Activated CD8-positive, alpha-beta T cell treated with anti-CD3 and anti-CD28 coated beads for 36 hours (primary cell): Measurements from ENCODE around the gene PLCL1. TPM values are rescaled to one million over a fixed set of nuclear protein-coding genes. Genes with fewer than 3 reads are reported as not detected.

Experiments
- ATAC-seq: fragments of 200-7000 bp; cut with Tn5 transposase; one replicate; pipeline ENCODE4 v1.10.0; 2021; ENCODE audit warnings: mild to moderate bottlenecking, moderate library complexity
- CTCF ChIA-PET: fragments of 350-600 bp; sonication (Branson Sonifier 250); formaldehyde crosslinking; loops from one replicate; lab custom pipeline; 2021; ENCODE audit warnings: antibody characterized with exemption; lab: Charles Lee
- POLR2A ChIA-PET: fragments of 350-600 bp; sonication (Branson Sonifier 250); formaldehyde crosslinking; loops from one replicate; lab custom pipeline; 2021; ENCODE audit warnings: antibody characterized with exemption; lab: Charles Lee
- DNase-seq: peaks from one replicate; pipeline ENCODE4 v3.0.0-alpha.2; 2020
- H3K27ac Mint-ChIP-seq: one replicate; pipeline ENCODE4 v1.8.0; 2021; ENCODE audit warnings: mild to moderate bottlenecking, mixed read lengths
- H3K27me3 Mint-ChIP-seq: one replicate; pipeline ENCODE4 v1.8.0; 2021; ENCODE audit warnings: mixed read lengths
- H3K36me3 Mint-ChIP-seq: one replicate; pipeline ENCODE4 v1.8.0; 2021; ENCODE audit warnings: low read depth, mixed read lengths
- H3K4me1 Mint-ChIP-seq: one replicate; pipeline ENCODE4 v1.8.0; 2021; ENCODE audit warnings: low read depth, mixed read lengths
- H3K4me3 Mint-ChIP-seq: one replicate; pipeline ENCODE4 v1.8.0; 2021; ENCODE audit warnings: mild to moderate bottlenecking, moderate library complexity, mixed read lengths
- H3K9me3 Mint-ChIP-seq: one replicate; pipeline ENCODE4 v1.8.0; 2021; ENCODE audit warnings: mixed read lengths
- intact Hi-C: fragments of 100-400 bp; cut with micrococcal nuclease; formaldehyde crosslinking; loops from one replicate; pipeline ENCODE4 v1.10.0; 2022
- total RNA-seq, 2 experiments: library from RNA; stranded (reverse); gene quantifications; one replicate each; pipeline ENCODE4 v1.2.3, GENCODE V29; 2021
- TF ChIP-seq, protein P1 (sequence below): fragments of 200-600 bp; IDR thresholded peaks from one replicate; pipeline ENCODE4 v1.8.0; 2022; ENCODE audit warnings: antibody characterized with exemption, mild to moderate bottlenecking

Gene PLCL1
- total RNA-seq, 2 experiments from 2014 or later, result 0.68 to 0.69 TPM

DNA sequence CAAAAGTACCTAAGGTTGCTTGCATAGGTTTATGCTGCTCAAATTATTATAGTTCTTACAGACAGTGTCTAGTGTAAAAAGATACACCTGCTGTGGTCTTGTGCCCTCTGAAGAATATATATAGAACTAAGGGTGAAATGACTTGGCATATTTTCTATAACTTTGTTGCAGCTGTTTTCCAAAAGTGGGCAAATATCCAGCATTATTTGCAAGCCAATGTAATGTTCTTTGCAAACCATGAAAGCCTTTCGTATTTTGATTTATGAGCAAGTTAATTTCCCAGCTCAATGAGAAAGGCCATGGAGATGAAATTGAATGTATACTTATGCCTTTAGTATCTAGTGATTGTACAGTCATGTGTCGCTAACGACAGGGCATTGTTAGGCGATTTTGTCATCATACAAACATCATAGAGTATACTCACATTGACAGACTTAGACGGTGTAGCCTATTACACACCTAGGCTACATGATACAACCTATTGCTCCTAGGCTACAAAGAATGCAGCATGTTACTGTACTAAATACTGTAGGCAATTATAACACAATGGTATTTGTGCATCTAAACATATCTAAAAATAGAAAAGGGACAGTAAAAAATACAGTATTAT, 116.3 kb downstream of the PLCL1 start:
- Mint-ChIP-seq H3K36me3 (no peaks in the 10 kb centered on the region), H3K4me1 (peaks cover under 1% of the 10 kb centered on the region), H3K4me3 (no peak overlapping the region), H3K27me3 (no peaks in the 10 kb centered on the region), H3K9me3 (no peaks in the 10 kb centered on the region), H3K27ac (no peak overlapping the region)
- TF ChIP-seq, protein P1, sequence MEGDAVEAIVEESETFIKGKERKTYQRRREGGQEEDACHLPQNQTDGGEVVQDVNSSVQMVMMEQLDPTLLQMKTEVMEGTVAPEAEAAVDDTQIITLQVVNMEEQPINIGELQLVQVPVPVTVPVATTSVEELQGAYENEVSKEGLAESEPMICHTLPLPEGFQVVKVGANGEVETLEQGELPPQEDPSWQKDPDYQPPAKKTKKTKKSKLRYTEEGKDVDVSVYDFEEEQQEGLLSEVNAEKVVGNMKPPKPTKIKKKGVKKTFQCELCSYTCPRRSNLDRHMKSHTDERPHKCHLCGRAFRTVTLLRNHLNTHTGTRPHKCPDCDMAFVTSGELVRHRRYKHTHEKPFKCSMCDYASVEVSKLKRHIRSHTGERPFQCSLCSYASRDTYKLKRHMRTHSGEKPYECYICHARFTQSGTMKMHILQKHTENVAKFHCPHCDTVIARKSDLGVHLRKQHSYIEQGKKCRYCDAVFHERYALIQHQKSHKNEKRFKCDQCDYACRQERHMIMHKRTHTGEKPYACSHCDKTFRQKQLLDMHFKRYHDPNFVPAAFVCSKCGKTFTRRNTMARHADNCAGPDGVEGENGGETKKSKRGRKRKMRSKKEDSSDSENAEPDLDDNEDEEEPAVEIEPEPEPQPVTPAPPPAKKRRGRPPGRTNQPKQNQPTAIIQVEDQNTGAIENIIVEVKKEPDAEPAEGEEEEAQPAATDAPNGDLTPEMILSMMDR, result no peak
- ChIA-PET CTCF (no interaction called here), POLR2A (no interaction called here)
- no peak for DNase-seq
- no peak for ATAC-seq
- intact Hi-C loops, result no loop called here

DNA sequence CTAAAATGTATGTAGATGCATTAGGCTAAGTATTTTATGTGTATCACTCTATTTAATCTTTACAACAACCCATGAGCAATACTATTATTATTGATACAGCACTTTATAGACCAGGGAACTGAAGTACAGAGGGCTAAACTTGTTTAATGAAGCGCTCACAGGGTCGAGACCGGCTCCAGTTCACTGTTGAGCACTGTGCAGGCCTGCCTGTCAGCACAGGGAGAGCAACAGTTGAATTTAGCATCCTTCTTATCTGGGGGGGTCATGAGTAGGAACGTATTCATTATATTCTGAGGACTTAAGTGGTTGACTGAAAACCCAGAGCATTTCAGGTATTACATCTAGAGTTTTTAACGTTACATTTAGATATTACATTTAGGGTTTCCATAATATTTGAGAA, 120.1 kb downstream of the PLCL1 start:
- Mint-ChIP-seq H3K27me3 (no peaks in the 10 kb centered on the region), H3K9me3 (peaks cover 4% of the 10 kb centered on the region), H3K27ac (no peak overlapping the region), H3K4me1 (peaks cover 2% of the 10 kb centered on the region), H3K4me3 (no peak overlapping the region), H3K36me3 (no peaks in the 10 kb centered on the region)
- intact Hi-C loops, result no loop called here
- ATAC-seq, result no peak
- TF ChIP-seq, protein P1, result no peak
- DNase-seq, result no peak
- ChIA-PET CTCF (no interaction called here), POLR2A (no interaction called here)

DNA sequence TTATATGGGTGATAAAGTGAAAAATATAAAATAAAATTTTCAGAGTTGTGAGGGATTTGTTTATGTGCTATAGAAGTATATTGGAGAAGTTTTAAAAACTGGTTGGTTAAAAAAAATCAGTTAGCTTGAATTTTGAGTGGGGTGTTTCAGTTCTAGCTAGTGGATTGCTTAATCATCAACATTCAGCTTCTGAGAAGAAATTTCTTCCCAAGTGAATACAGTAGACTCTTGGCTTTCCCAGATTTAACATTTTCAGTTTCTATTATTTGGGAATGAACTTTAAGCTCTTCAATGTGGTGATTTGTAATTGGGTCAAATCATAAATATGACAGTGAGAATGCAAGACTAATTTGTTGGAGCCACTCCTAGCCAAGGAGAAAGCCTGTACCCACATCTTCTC, 120.8 kb downstream of the PLCL1 start:
- no peaks in the 10 kb centered on the region for H3K27me3 Mint-ChIP-seq
- peaks cover 2% of the 10 kb centered on the region for H3K4me1 Mint-ChIP-seq
- H3K36me3 Mint-ChIP-seq, result no peaks in the 10 kb centered on the region
- no peak overlapping the region for H3K27ac Mint-ChIP-seq
- intact Hi-C loops, result no loop called here
- peaks cover 4% of the 10 kb centered on the region for H3K9me3 Mint-ChIP-seq
- ChIA-PET POLR2A (interaction anchor here (1.2 kb wide), 1 partner anchor 29 kb away, joined by 3 read pairs; no protein-coding TSS in a partner anchor), CTCF (no interaction called here)
- ATAC-seq (no peak), DNase-seq (no peak)
- TF ChIP-seq, protein P1, result no peak
- H3K4me3 Mint-ChIP-seq, result no peak overlapping the region

DNA sequence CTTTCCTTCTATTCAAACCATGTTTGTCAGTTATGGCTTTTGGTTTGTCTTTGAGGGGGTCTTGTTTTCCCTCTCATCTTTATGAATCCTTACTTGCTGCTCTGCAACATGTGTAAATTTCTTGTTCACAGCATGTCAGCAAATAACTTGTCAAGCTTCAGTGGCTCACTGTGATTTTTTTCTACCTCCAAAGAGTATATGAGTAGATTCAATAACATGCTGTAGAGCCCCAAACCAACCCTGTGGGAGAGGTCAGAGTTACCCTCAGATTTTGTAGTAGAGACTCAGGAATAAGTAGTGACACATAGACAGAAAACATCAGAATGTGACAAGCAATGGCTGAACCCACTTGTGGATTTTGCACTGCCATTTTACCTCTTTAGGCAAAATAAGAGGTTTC, 121.6 kb downstream of the PLCL1 start:
- Mint-ChIP-seq H3K4me3 (no peak overlapping the region), H3K4me1 (peaks cover 2% of the 10 kb centered on the region)
- intact Hi-C loops, result no loop called here

DNA sequence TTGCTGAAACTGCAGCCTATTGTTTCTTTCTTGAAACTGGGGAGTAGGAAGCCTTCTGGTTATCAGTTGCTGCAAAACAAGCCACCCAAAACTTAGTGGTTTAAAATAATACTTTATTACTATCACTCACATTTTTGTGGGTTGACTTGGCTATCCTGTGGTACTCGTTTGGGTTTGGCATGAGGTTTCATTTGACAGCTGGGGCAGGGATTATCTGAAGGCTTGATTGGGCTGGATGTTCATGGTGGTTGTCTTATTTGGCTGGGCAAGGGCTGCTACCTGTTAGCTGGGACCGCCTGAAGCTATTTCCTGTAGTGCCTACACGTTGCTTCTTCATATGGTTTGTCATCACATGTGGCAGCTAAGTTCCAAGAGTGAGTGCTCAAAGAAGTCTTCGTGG, 122.3 kb downstream of the PLCL1 start:
- POLR2A ChIA-PET, result interaction anchor here (0.5 kb wide), 1 partner anchor 394 kb away, joined by 3 read pairs; no protein-coding TSS in a partner anchor
- Mint-ChIP-seq H3K27me3 (no peaks in the 10 kb centered on the region), H3K4me1 (peaks cover 2% of the 10 kb centered on the region), H3K9me3 (peaks cover 4% of the 10 kb centered on the region), H3K36me3 (no peaks in the 10 kb centered on the region), H3K27ac (no peak overlapping the region), H3K4me3 (no peak overlapping the region)
- DNase-seq (no peak), ATAC-seq (no peak)
- TF ChIP-seq, protein P1, result no peak
- intact Hi-C loops, result no loop called here
- CTCF ChIA-PET, result interaction anchor here (1.0 kb wide), 1 partner anchor 57 kb away, joined by 3 read pairs; no protein-coding TSS in a partner anchor

More for the DNA sequence above, 121.6 kb downstream of the PLCL1 start:
- DNase-seq, result no peak
- Mint-ChIP-seq H3K36me3 (no peaks in the 10 kb centered on the region), H3K27ac (no peak overlapping the region), H3K27me3 (no peaks in the 10 kb centered on the region), H3K9me3 (peaks cover 4% of the 10 kb centered on the region)
- POLR2A ChIA-PET, result interaction anchor here (1.2 kb wide), 1 partner anchor 28 kb away, joined by 3 read pairs; no protein-coding TSS in a partner anchor
- CTCF ChIA-PET, result interaction anchor here (1.0 kb wide), 1 partner anchor 56 kb away, joined by 3 read pairs; no protein-coding TSS in a partner anchor
- ATAC-seq, result no peak
- TF ChIP-seq, protein P1, result no peak
